KMS-11 (cell line): ENCODE results near the gene PNMA6A.
"Not testable (repeated sequence)": the region's sequence is repeated elsewhere in the genome, so short reads cannot be mapped to it uniquely, and the experiment has no call there.

Experiments used
- H2AFZ ChIP-seq: fragments of 200-600 bp; sonication (generic); 2 replicates; pipeline ENCODE4 v1.6.1; 2016; ENCODE audit warnings: antibody characterized with exemption, mixed run types, low read depth
- H3K27ac ChIP-seq: fragments of 200-600 bp; sonication (generic); 2 replicates; pipeline ENCODE4 v1.6.1; 2016; ENCODE audit warnings: mild to moderate bottlenecking, mixed run types
- H3K27me3 ChIP-seq: fragments of 200-600 bp; sonication (generic); 2 replicates; pipeline ENCODE4 v1.6.1; 2017; ENCODE audit warnings: mild to moderate bottlenecking, low read depth, mixed run types, moderate library complexity; ENCODE audit not compliant: insufficient read depth
- H3K36me3 ChIP-seq: fragments of 200-600 bp; sonication (generic); 2 replicates; pipeline ENCODE4 v1.6.1; 2017; ENCODE audit warnings: mild to moderate bottlenecking, mixed run types; ENCODE audit not compliant: insufficient read depth
- H3K4me1 ChIP-seq: fragments of 200-600 bp; sonication (generic); 2 replicates; pipeline ENCODE4 v1.6.1; 2016; ENCODE audit warnings: mild to moderate bottlenecking, low read depth, mixed run types; ENCODE audit not compliant: poor library complexity, severe bottlenecking
- H3K4me2 ChIP-seq: fragments of 200-600 bp; sonication (generic); 2 replicates; pipeline ENCODE4 v1.7.0; 2016; ENCODE audit warnings: mild to moderate bottlenecking, mixed run types
- H3K4me3 ChIP-seq: fragments of 200-600 bp; sonication (generic); IDR thresholded peaks from 2 replicates; pipeline ENCODE4 v1.6.1; 2017; ENCODE audit warnings: low read depth, low read length, mixed read lengths; ENCODE audit not compliant: insufficient read depth
- H3K79me2 ChIP-seq: fragments of 200-600 bp; sonication (generic); 2 replicates; pipeline ENCODE4 v1.6.1; 2016; ENCODE audit warnings: low read depth, mixed run types; ENCODE audit not compliant: insufficient read depth
- H3K9ac ChIP-seq: fragments of 200-600 bp; sonication (generic); 2 replicates; pipeline ENCODE4 v1.6.1; 2016; ENCODE audit warnings: mild to moderate bottlenecking, mixed run types
- H4K20me1 ChIP-seq: fragments of 200-600 bp; sonication (generic); 2 replicates; pipeline ENCODE4 v1.6.1; 2016; ENCODE audit warnings: mild to moderate bottlenecking, mixed run types; ENCODE audit not compliant: insufficient read depth
- TF ChIP-seq, protein P1 (sequence below): fragments of 200-600 bp; sonication (generic); conservative IDR thresholded peaks from 2 replicates; pipeline ENCODE4 v1.6.1; 2017; ENCODE audit warnings: low read depth, mild to moderate bottlenecking, antibody characterized with exemption, low read length, moderate library complexity, mixed read lengths

PNMA6A gene

DNA sequence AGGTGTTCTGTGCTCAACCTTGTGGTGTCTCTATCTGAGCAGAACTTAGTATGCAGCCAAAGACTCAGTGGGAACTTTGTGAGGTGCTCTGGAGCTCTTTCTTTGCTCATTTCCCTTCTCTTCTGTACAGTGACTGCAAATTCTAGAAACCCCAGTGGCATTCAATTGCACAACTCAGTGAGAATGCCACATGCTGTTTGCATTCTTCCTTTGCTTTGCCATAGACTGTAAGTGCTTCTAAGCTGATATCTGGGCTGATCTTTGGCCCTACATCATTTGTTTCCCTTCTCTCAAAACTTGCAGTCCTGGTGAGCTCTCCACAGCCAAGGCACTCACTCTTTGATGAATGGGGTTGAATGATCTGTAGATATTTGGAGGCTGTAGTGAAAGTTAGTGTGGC is 8.9 kb upstream of the PNMA6A start:
- Histone ChIP-seq H3K9ac (no peak overlapping the region), H3K36me3 (no peaks in the 10 kb centered on the region), H4K20me1 (no peaks in the 10 kb centered on the region), H3K4me3 (no peak overlapping the region), H3K79me2 (no peaks in the 10 kb centered on the region), H2AFZ (no peak overlapping the region), H3K27ac (no peak overlapping the region), H3K27me3 (no peaks in the 10 kb centered on the region), H3K4me1 (no peaks in the 10 kb centered on the region), H3K4me2 (no peak overlapping the region)
- TF ChIP-seq, protein P1, sequence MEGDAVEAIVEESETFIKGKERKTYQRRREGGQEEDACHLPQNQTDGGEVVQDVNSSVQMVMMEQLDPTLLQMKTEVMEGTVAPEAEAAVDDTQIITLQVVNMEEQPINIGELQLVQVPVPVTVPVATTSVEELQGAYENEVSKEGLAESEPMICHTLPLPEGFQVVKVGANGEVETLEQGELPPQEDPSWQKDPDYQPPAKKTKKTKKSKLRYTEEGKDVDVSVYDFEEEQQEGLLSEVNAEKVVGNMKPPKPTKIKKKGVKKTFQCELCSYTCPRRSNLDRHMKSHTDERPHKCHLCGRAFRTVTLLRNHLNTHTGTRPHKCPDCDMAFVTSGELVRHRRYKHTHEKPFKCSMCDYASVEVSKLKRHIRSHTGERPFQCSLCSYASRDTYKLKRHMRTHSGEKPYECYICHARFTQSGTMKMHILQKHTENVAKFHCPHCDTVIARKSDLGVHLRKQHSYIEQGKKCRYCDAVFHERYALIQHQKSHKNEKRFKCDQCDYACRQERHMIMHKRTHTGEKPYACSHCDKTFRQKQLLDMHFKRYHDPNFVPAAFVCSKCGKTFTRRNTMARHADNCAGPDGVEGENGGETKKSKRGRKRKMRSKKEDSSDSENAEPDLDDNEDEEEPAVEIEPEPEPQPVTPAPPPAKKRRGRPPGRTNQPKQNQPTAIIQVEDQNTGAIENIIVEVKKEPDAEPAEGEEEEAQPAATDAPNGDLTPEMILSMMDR: no peak

GRCh38 chrX:153064061-153064460 is 8.2 kb upstream of the PNMA6A start:
- H3K36me3 ChIP-seq: no peaks in the 10 kb centered on the region
- H3K4me3 ChIP-seq: no peak overlapping the region
- no peak overlapping the region for H2AFZ ChIP-seq

GRCh38 chrX:153065389-153065788 is 6.9 kb upstream of the PNMA6A start:
- Histone ChIP-seq H3K36me3 (no peaks in the 10 kb centered on the region), H2AFZ (no peak overlapping the region), H3K4me3 (no peak overlapping the region), H3K4me2 (no peak overlapping the region), H3K27me3 (no peaks in the 10 kb centered on the region), H3K4me1 (no peaks in the 10 kb centered on the region), H3K79me2 (no peaks in the 10 kb centered on the region), H4K20me1 (no peaks in the 10 kb centered on the region), H3K27ac (no peak overlapping the region), H3K9ac (no peak overlapping the region)
- TF ChIP-seq, protein P1: no peak

More at GRCh38 chrX:153064061-153064460, 8.2 kb upstream of the PNMA6A start:
- no peaks in the 10 kb centered on the region for H4K20me1 ChIP-seq
- H3K27ac ChIP-seq: no peak overlapping the region
- TF ChIP-seq, protein P1: no peak
- H3K79me2 ChIP-seq: no peaks in the 10 kb centered on the region
- H3K4me1 ChIP-seq: no peaks in the 10 kb centered on the region
- H3K27me3 ChIP-seq: no peaks in the 10 kb centered on the region
- no peak overlapping the region for H3K4me2 ChIP-seq
- no peak overlapping the region for H3K9ac ChIP-seq

DNA sequence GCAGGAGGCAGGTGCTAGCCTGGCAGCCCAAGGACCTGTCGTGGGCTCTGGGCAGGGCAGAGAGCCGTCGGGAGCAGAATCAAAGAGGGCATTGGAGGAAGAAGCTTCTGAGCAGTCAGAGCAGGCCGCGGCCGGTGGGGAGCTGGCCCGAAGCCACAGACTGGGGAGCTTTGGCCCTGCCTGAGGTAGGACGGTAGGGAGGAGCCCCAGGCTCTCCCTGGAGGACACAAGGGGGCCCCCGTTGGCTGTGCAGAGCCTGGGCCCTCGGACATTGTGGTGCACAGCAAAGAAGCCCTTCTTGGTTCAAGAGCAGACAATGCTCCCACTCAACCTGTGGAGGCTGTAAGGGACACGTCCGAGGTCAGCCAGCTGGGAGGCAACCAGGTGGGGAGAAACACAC is 5.9 kb upstream of the PNMA6A start:
- not testable (repeated sequence) for H3K4me3 ChIP-seq, H4K20me1 ChIP-seq, H3K79me2 ChIP-seq, H3K9ac ChIP-seq, H2AFZ ChIP-seq, H3K4me2 ChIP-seq, H3K36me3 ChIP-seq, H3K4me1 ChIP-seq, H3K27ac ChIP-seq, H3K27me3 ChIP-seq

DNA sequence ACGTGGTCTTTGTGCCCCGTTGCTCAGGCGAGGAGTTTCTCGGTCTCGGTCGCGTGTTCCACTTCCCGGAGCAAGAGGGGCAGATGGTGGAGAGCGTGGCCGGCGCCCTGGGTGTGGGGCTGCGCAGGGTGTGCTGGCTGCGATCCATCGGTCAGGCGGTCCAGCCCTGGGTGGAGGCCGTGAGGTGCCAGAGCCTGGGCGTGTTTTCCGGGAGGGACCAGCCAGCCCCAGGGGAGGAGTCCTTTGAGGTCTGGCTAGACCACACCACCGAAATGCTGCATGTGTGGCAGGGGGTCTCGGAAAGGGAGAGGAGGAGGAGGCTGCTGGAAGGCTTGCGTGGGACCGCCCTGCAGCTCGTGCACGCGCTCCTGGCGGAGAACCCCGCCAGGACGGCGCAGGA is 1.1 kb downstream of the PNMA6A start:
- H3K9ac ChIP-seq, H3K36me3 ChIP-seq, H3K4me2 ChIP-seq, H4K20me1 ChIP-seq, H3K79me2 ChIP-seq, H3K4me1 ChIP-seq, H3K4me3 ChIP-seq, H3K27me3 ChIP-seq, H3K27ac ChIP-seq, H2AFZ ChIP-seq: not testable (repeated sequence)
